Glomerular endothelial cell (primary cell): ENCODE results near the gene NARS2. TPM values are rescaled to one million over a fixed set of nuclear protein-coding genes. Genes with fewer than 3 reads are reported as not detected.
"Not testable (repeated sequence)": the region's sequence is repeated elsewhere in the genome, so short reads cannot be mapped to it uniquely, and the experiment has no call there.

ENCODE experiments used
- DNase-seq: peaks from one replicate; pipeline ENCODE4 v3.0.0-alpha.2; 2011; ENCODE audit warnings: low read depth, low spot score; ENCODE audit errors: extremely low read depth
- total RNA-seq: library from RNA; depleted of rRNA; stranded (reverse); fragments of >200 nt; gene quantifications from 2 replicates; pipeline ENCODE4 v1.2.3, GENCODE V29; 2015

The NARS2 gene
- total RNA-seq, 1 donor from 2014 or later = 9.1 TPM

GRCh38 chr11:78576549-78577097, 2.0 kb upstream of the NARS2 start:
- no peak for DNase-seq

GRCh38 chr11:78575478-78575877, 814 bp upstream of the NARS2 start:
- no peak for DNase-seq

- DNase-seq = no peak
Observed at GRCh38 chr11:78573681-78574080, 983 bp downstream of the NARS2 start.

- DNase-seq = no peak
Observed at GRCh38 chr11:78573271-78573670, 1.4 kb downstream of the NARS2 start.

- DNase-seq = no peak
Observed at GRCh38 chr11:78572394-78572793, 2.3 kb downstream of the NARS2 start.

GRCh38 chr11:78570031-78570430, 4.6 kb downstream of the NARS2 start:
- DNase-seq = no peak

GRCh38 chr11:78567209-78567608, 7.5 kb downstream of the NARS2 start:
- DNase-seq = no peak

GRCh38 chr11:78564490-78565467, 9.9 kb downstream of the NARS2 start:
- peak; percentile 84 for DNase-seq

GRCh38 chr11:78564037-78564436, 10.6 kb downstream of the NARS2 start:
- DNase-seq = not testable (repeated sequence)

- not testable (repeated sequence) for DNase-seq
Observed at GRCh38 chr11:78563090-78563489, 11.6 kb downstream of the NARS2 start.

GRCh38 chr11:78562398-78562797, 12.3 kb downstream of the NARS2 start:
- no peak for DNase-seq

- no peak for DNase-seq
Observed at GRCh38 chr11:78560826-78561484, 13.7 kb downstream of the NARS2 start.

GRCh38 chr11:78560153-78560552, 14.5 kb downstream of the NARS2 start:
- no peak for DNase-seq

- no peak for DNase-seq
Observed at GRCh38 chr11:78557236-78557635, 17.4 kb downstream of the NARS2 start.

GRCh38 chr11:78555592-78555991, 19.1 kb downstream of the NARS2 start:
- no peak for DNase-seq

GRCh38 chr11:78552881-78553280, 21.8 kb downstream of the NARS2 start:
- DNase-seq = no peak

GRCh38 chr11:78552139-78552538, 22.5 kb downstream of the NARS2 start:
- not testable (repeated sequence) for DNase-seq

- no peak for DNase-seq
Observed at GRCh38 chr11:78551066-78551465, 23.6 kb downstream of the NARS2 start.

- DNase-seq = no peak
Observed at GRCh38 chr11:78549624-78550409, 24.8 kb downstream of the NARS2 start.

GRCh38 chr11:78548911-78549590, 25.6 kb downstream of the NARS2 start:
- no peak for DNase-seq
